Measurements from ENCODE around the gene SORCS2. TPM values are rescaled to one million over a fixed set of nuclear protein-coding genes. Genes with fewer than 3 reads are reported as not detected.

Gene SORCS2
- total and polyA plus RNA-seq, 2 donors, result 2.2 to 2.7 TPM

- Histone ChIP-seq H3K27ac (ENCODE audit: low read depth in 1 of 2, low read length in 1 of 2) (no peak overlapping the region), H3K9me3 (ENCODE audit: control insufficient read depth in 2 of 2, insufficient read depth in 1 of 2, low read length in 1 of 2) (no peaks in the 10 kb centered on the region), H3K36me3 (ENCODE audit: control insufficient read depth in 2 of 2, insufficient read depth in 2 of 2, low read length in 1 of 2) (no peaks in the 10 kb centered on the region), H3K4me3 (ENCODE audit: low read length in 2 of 2) (no peak overlapping the region), H3K4me1 (ENCODE audit: control insufficient read depth in 2 of 2, insufficient read depth in 2 of 2, low read length in 2 of 2) (no peaks in the 10 kb centered on the region), H3K27me3 (ENCODE audit: control insufficient read depth in 2 of 2, insufficient read depth in 1 of 2, low read length in 1 of 2) (peaks cover 0 to 17% of the 10 kb centered on the region in 2 donors)
- DNase-seq (ENCODE audit: low read depth in 6 of 9, low spot score in 9 of 9), result no peak
- WGBS, result 81% methylated on average over 8 of the region's 8 CpGs
Observed at GRCh38 chr4:7652006-7652405, 459.7 kb downstream of the SORCS2 start.

DNA sequence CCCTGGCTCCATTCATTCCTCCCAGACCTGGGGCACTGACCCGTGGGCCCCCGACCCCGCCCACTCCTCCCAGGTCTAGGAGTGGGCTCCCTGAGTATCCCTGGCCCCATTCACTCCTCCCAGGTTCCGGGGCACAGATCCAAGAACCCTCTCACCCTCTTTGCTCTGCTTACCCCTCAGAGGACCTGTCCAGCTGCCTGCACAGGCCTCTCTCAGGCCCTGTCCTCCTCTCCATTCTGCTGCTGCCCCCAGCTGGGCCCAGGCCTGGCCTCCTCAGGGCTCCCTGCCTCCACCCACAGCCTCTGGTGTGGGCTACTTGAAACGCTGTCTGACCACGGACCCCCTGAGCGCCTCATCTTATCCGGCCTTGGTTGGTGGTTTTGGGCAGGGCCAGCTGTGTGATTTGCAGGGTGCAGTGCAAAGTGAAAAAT lies 460.1 kb downstream of the SORCS2 start:
- no peak for DNase-seq (ENCODE audit: low read depth in 6 of 9, low spot score in 9 of 9)
- no peaks in the 10 kb centered on the region for H3K4me1 ChIP-seq (ENCODE audit: control insufficient read depth in 2 of 2, insufficient read depth in 2 of 2, low read length in 2 of 2)

DNA sequence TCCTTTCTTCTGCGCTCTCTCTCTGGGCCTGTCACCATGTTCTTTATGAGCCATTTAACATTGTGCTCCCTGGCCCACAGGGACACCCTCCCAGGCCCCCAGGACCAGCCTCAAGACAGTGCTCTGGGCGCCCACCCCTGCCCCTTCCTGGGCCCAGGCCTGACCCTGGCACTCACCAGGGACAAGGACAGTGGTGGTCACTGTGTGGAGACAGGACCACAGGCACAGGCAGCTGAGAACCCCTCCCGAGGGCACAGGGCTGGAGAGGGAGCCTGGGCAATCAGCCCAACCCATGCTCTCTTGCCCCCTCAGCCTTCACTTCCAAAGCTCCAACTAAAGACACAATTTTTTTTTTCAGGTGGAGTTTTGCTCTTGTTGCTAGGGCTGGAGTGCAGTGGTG lies 460.6 kb downstream of the SORCS2 start:
- DNase-seq (ENCODE audit: low read depth in 6 of 9, low spot score in 9 of 9), result no peak
- WGBS, result 58% methylated on average over 3 of the region's 3 CpGs

More for the DNA sequence above, 460.1 kb downstream of the SORCS2 start:
- no peak overlapping the region for H3K4me3 ChIP-seq (ENCODE audit: low read length in 2 of 2)
- WGBS, result 52% methylated on average over 8 of the region's 8 CpGs
- H3K27ac ChIP-seq (ENCODE audit: low read depth in 1 of 2, low read length in 1 of 2), result no peak overlapping the region
- no peaks in the 10 kb centered on the region for H3K36me3 ChIP-seq (ENCODE audit: control insufficient read depth in 2 of 2, insufficient read depth in 2 of 2, low read length in 1 of 2)
- H3K9me3 ChIP-seq (ENCODE audit: control insufficient read depth in 2 of 2, insufficient read depth in 1 of 2, low read length in 1 of 2), result no peaks in the 10 kb centered on the region
- H3K27me3 ChIP-seq (ENCODE audit: control insufficient read depth in 2 of 2, insufficient read depth in 1 of 2, low read length in 1 of 2), result peaks cover 0 to 17% of the 10 kb centered on the region in 2 donors

DNA sequence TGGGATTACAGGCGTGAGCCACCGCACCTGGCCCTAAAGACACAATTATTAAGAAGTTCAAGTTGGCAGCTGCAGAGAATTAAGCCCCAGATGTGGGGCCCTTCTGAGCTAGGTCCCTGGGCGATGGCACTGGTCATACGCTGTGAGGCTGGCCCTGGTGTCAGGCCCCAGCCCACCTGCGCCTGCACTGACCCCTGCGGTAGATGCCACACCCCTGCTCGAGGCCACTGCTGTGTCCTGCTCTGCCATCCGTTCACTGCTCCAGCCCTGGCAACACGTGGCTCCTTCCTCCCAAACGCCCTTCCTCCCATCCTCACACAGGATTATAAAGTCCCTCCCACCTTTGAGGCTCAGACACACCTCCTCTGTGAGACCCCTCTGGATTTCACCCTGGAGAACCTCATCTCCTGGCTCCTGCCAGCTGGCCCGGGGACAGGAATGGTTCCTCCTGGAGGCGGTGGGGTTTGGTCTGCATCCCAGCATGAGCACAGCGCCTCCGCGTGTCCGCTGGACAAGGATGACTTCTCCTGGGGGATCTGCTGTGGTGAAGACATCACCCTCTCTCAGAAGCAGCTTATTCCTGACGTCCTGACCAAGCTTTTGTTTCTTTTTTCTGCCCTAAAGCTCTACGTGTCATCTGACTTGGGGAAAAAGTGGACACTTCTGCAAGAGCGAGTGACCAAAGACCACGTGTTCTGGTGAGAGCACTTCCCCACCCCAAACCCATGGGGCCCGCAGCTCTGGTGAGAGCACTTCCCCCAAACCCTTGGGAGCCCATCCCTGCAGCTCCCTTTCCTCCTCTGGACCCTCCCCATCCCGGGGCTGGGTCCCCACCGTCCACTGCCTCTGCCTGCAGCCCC lies 461.4 kb downstream of the SORCS2 start:
- WGBS, result 86% methylated on average over 23 of the region's 23 CpGs
- Histone ChIP-seq H3K4me1 (ENCODE audit: control insufficient read depth in 2 of 2, insufficient read depth in 2 of 2, low read length in 2 of 2) (no peaks in the 10 kb centered on the region), H3K4me3 (ENCODE audit: low read length in 2 of 2) (no peak overlapping the region), H3K27ac (ENCODE audit: low read depth in 1 of 2, low read length in 1 of 2) (no peak overlapping the region), H3K9me3 (ENCODE audit: control insufficient read depth in 2 of 2, insufficient read depth in 1 of 2, low read length in 1 of 2) (no peaks in the 10 kb centered on the region), H3K36me3 (ENCODE audit: control insufficient read depth in 2 of 2, insufficient read depth in 2 of 2, low read length in 1 of 2) (no peaks in the 10 kb centered on the region), H3K27me3 (ENCODE audit: control insufficient read depth in 2 of 2, insufficient read depth in 1 of 2, low read length in 1 of 2) (peaks cover 0 to 17% of the 10 kb centered on the region in 2 donors)
- DNase-seq (ENCODE audit: low read depth in 6 of 9, low spot score in 9 of 9), result no peak

More for the DNA sequence above, 460.6 kb downstream of the SORCS2 start:
- Histone ChIP-seq H3K4me1 (ENCODE audit: control insufficient read depth in 2 of 2, insufficient read depth in 2 of 2, low read length in 2 of 2) (no peaks in the 10 kb centered on the region), H3K9me3 (ENCODE audit: control insufficient read depth in 2 of 2, insufficient read depth in 1 of 2, low read length in 1 of 2) (no peaks in the 10 kb centered on the region), H3K27me3 (ENCODE audit: control insufficient read depth in 2 of 2, insufficient read depth in 1 of 2, low read length in 1 of 2) (peaks cover 0 to 17% of the 10 kb centered on the region in 2 donors), H3K36me3 (ENCODE audit: control insufficient read depth in 2 of 2, insufficient read depth in 2 of 2, low read length in 1 of 2) (no peaks in the 10 kb centered on the region), H3K4me3 (ENCODE audit: low read length in 2 of 2) (no peak overlapping the region), H3K27ac (ENCODE audit: low read depth in 1 of 2, low read length in 1 of 2) (no peak overlapping the region)

- DNase-seq (ENCODE audit: low read depth in 6 of 9, low spot score in 9 of 9), result no peak
- no peaks in the 10 kb centered on the region for H3K4me1 ChIP-seq (ENCODE audit: control insufficient read depth in 2 of 2, insufficient read depth in 2 of 2, low read length in 2 of 2)
- no peaks in the 10 kb centered on the region for H3K36me3 ChIP-seq (ENCODE audit: control insufficient read depth in 2 of 2, insufficient read depth in 2 of 2, low read length in 1 of 2)
- peaks cover 0 to 15% of the 10 kb centered on the region in 2 donors for H3K27me3 ChIP-seq (ENCODE audit: control insufficient read depth in 2 of 2, insufficient read depth in 1 of 2, low read length in 1 of 2)
- 83% methylated on average over 25 of the region's 25 CpGs for WGBS
- H3K27ac ChIP-seq (ENCODE audit: low read depth in 1 of 2, low read length in 1 of 2), result no peak overlapping the region
- H3K4me3 ChIP-seq (ENCODE audit: low read length in 2 of 2), result no peak overlapping the region
- H3K9me3 ChIP-seq (ENCODE audit: control insufficient read depth in 2 of 2, insufficient read depth in 1 of 2, low read length in 1 of 2), result no peaks in the 10 kb centered on the region
Observed at GRCh38 chr4:7654550-7655445, 462.5 kb downstream of the SORCS2 start.

DNA sequence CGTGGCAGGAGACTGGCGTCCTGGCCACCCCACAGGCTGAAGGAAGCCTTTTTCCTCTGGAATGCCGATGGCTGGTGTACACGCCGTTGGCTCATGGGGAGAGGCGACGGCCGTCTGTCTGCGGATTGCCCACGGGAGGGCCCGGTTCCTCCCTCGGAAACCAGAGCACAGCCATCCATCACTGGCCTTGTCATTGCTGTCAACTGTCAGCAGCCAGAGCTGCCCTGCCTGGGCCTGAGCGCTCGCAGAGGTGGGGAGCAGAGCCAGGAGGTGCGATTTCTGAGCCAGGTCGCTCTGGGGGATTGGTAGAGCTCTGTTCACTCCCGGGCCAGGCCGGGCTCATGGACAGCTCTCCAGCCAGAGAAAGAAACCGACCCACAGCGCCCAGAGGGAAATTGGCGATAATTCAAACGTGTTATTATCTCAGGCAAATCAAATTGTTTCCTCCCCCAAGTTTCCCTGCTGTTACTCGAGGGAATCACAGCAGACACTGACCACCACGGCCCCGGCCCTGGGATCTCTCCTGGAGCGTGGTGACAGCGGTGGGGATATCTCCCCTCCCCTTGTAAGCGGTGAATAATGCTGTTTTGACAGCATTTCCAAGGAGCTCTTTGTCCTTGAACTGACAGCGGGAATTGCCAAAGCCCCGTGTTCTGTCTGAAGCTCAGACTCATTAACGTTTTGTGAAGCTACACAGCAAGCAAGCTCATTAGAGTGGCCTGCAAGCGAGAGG lies 463.3 kb downstream of the SORCS2 start:
- no peaks in the 10 kb centered on the region for H3K9me3 ChIP-seq (ENCODE audit: control insufficient read depth in 2 of 2, insufficient read depth in 1 of 2, low read length in 1 of 2)
- 30% methylated on average over 32 of the region's 32 CpGs for WGBS
- no peak overlapping the region for H3K27ac ChIP-seq (ENCODE audit: low read depth in 1 of 2, low read length in 1 of 2)
- peaks cover 0 to 10% of the 10 kb centered on the region in 2 donors for H3K27me3 ChIP-seq (ENCODE audit: control insufficient read depth in 2 of 2, insufficient read depth in 1 of 2, low read length in 1 of 2)
- H3K4me1 ChIP-seq (ENCODE audit: control insufficient read depth in 2 of 2, insufficient read depth in 2 of 2, low read length in 2 of 2), result no peaks in the 10 kb centered on the region
- no peak for DNase-seq (ENCODE audit: low read depth in 6 of 9, low spot score in 9 of 9)
- H3K36me3 ChIP-seq (ENCODE audit: control insufficient read depth in 2 of 2, insufficient read depth in 2 of 2, low read length in 1 of 2), result no peaks in the 10 kb centered on the region
- H3K4me3 ChIP-seq (ENCODE audit: low read length in 2 of 2), result no peak overlapping the region

GRCh38 chr4:7656244-7656800 lies 464.0 kb downstream of the SORCS2 start:
- H3K27me3 ChIP-seq (ENCODE audit: control insufficient read depth in 2 of 2, insufficient read depth in 1 of 2, low read length in 1 of 2), result peaks cover 0 to 10% of the 10 kb centered on the region in 2 donors
- H3K36me3 ChIP-seq (ENCODE audit: control insufficient read depth in 2 of 2, insufficient read depth in 2 of 2, low read length in 1 of 2), result no peaks in the 10 kb centered on the region
- DNase-seq (ENCODE audit: low read depth in 6 of 9, low spot score in 9 of 9), result no peak
- H3K9me3 ChIP-seq (ENCODE audit: control insufficient read depth in 2 of 2, insufficient read depth in 1 of 2, low read length in 1 of 2), result no peaks in the 10 kb centered on the region
- no peak overlapping the region for H3K27ac ChIP-seq (ENCODE audit: low read depth in 1 of 2, low read length in 1 of 2)
- WGBS, result 94% methylated on average over 17 of the region's 17 CpGs
- H3K4me1 ChIP-seq (ENCODE audit: control insufficient read depth in 2 of 2, insufficient read depth in 2 of 2, low read length in 2 of 2), result no peaks in the 10 kb centered on the region
- H3K4me3 ChIP-seq (ENCODE audit: low read length in 2 of 2), result no peak overlapping the region

DNA sequence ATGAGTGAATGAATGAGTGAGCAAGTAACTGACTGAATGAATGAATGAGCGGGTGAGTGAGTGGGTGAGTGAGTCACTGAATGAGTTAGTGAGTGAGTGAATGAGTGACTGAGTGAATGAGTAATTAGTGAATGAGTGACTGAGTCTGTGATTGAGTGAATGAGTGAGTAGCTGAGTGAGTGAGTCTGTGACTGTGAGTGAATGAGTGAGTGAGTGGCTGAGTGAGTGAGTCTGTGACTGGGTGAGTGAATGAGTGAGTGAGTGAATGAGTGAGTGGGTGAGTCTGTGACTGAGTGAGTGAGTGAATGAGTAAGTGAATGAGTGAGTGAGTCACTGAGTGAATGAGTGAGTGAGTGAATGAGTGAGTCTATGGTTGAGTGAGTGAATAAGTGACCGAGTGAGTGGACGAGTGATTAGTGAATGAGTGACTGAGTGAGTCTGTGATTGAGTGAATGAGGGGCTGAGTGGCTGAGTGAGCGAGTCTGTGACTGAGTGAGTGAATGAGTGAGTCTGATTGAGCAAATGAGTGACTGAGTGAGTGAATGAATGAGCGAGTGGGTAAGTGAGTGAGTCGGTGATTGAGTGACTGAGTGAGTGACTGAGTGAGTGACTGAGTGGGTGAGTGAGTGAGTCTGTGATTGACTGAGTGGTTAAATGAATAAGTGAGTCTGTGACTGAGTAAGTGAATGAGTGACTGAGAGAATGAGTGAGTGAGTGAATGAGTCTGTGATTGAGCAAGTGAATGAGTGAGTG lies 465.4 kb downstream of the SORCS2 start:
- DNase-seq (ENCODE audit: low read depth in 6 of 9, low spot score in 9 of 9), result no peak
- Histone ChIP-seq H3K4me3 (ENCODE audit: low read length in 2 of 2) (no peak overlapping the region), H3K4me1 (ENCODE audit: control insufficient read depth in 2 of 2, insufficient read depth in 2 of 2, low read length in 2 of 2) (no peaks in the 10 kb centered on the region), H3K27me3 (ENCODE audit: control insufficient read depth in 2 of 2, insufficient read depth in 1 of 2, low read length in 1 of 2) (peaks cover 0 to 10% of the 10 kb centered on the region in 2 donors), H3K36me3 (ENCODE audit: control insufficient read depth in 2 of 2, insufficient read depth in 2 of 2, low read length in 1 of 2) (no peaks in the 10 kb centered on the region), H3K9me3 (ENCODE audit: control insufficient read depth in 2 of 2, insufficient read depth in 1 of 2, low read length in 1 of 2) (no peaks in the 10 kb centered on the region), H3K27ac (ENCODE audit: low read depth in 1 of 2, low read length in 1 of 2) (no peak overlapping the region)
- 98% methylated on average over 6 of the region's 6 CpGs for WGBS

All from thymus (tissue), 11 donors.